Keratinocyte (primary cell): Measurements from ENCODE around the gene DMD.

Experiments used
- CTCF ChIP-seq, 3 experiments: IDR thresholded peaks in 1 of 3; conservative IDR thresholded peaks in 1 of 3; optimal IDR thresholded peaks in 1 of 3; 2 replicates in 2 of 3; 3 replicates in 1 of 3; pipeline versions ENCODE3 to v1.5.1; 2011; ENCODE audit warnings: low read length in 3 of 3, mild to moderate bottlenecking in 3 of 3, moderate library complexity in 2 of 3, control low read depth in 1 of 3, inconsistent platforms in 1 of 3; ENCODE audit not compliant: insufficient read depth in 2 of 3; ENCODE audit errors: extremely low read depth in 1 of 3
- EZH2 ChIP-seq: IDR thresholded peaks from one replicate; pipeline ENCODE4 v1.6.1; 2012; ENCODE audit warnings: inconsistent platforms, mild to moderate bottlenecking, low read length, moderate library complexity

DNA sequence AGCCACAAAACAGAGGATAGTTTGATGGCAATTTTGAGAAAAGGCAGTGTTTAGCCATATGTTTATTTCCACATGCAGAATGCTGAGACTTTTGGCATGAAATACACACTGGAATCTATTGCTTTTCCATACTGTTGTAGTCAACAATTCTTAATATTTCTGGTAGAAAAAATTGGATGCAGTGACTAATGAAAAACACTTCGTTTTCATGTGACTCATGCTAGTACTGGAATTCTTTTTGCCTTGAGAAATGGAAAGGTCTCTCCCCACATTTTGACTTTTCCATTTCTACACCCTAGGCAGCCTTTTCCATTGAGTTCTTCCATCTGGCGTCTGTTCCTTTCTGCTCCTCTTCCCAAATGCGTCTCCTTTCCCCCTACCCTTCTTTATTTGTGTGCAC lies 1714.3 kb downstream of the DMD start:
- no peak for TF ChIP-seq CTCF (optimal IDR thresholded peaks at IDR 0.05 in 1 of 3, IDR thresholded peaks at IDR 0.05 in 1 of 3, conservative IDR thresholded peaks at IDR 0.05 in 1 of 3; ENCODE audit: extremely low read depth in 1 of 3, insufficient read depth in 2 of 3, low read length in 3 of 3)
- no peak for TF ChIP-seq EZH2
